Skeletal muscle tissue (tissue), 4 donors: ENCODE measurements around the gene MAP6D1. TPM values are rescaled to one million over a fixed set of nuclear protein-coding genes. Genes with fewer than 3 reads are reported as not detected.

ENCODE experiments used
- H3K27ac ChIP-seq: one replicate; pipeline ENCODE4 v1.7.0; 2013; ENCODE audit warnings: mild to moderate bottlenecking, low read depth, low read length, inconsistent platforms
- H3K27me3 ChIP-seq, 3 donors: one replicate each; pipeline ENCODE4 v1.7.0; 2013; ENCODE audit warnings: low read length in 3 of 3; ENCODE audit not compliant: control insufficient read depth in 3 of 3, insufficient read depth in 3 of 3
- H3K36me3 ChIP-seq, 3 donors: one replicate each; pipeline ENCODE4 v1.7.0; 2013; ENCODE audit warnings: low read length in 3 of 3; ENCODE audit not compliant: control insufficient read depth in 3 of 3, insufficient read depth in 3 of 3
- H3K4me1 ChIP-seq, 3 donors: one replicate each; pipeline ENCODE4 v1.7.0; 2013; ENCODE audit warnings: low read length in 3 of 3, mild to moderate bottlenecking in 3 of 3; ENCODE audit not compliant: control insufficient read depth in 3 of 3, insufficient read depth in 3 of 3
- H3K4me3 ChIP-seq, 3 donors: one replicate each; pipeline ENCODE4 v1.7.0; 2013; ENCODE audit warnings: low read length in 3 of 3
- H3K9ac ChIP-seq, 3 donors: one replicate each; pipeline ENCODE4 v1.7.0; 2013; ENCODE audit warnings: low read length in 3 of 3, mild to moderate bottlenecking in 3 of 3, moderate library complexity in 2 of 3, low read depth in 1 of 3
- H3K9me3 ChIP-seq, 3 donors: one replicate each; pipeline ENCODE4 v1.7.0; 2013; ENCODE audit warnings: low read length in 3 of 3; ENCODE audit not compliant: control insufficient read depth in 3 of 3
- total RNA-seq: library from RNA; depleted of rRNA; stranded (reverse); fragments of >200 nt; gene quantifications from one replicate; pipeline ENCODE4 v1.2.3, GENCODE V29; 2014
- donor health status: Osteomylitis.

The MAP6D1 gene
- total RNA-seq, 1 donor from 2014 or later = 14.1 TPM

DNA sequence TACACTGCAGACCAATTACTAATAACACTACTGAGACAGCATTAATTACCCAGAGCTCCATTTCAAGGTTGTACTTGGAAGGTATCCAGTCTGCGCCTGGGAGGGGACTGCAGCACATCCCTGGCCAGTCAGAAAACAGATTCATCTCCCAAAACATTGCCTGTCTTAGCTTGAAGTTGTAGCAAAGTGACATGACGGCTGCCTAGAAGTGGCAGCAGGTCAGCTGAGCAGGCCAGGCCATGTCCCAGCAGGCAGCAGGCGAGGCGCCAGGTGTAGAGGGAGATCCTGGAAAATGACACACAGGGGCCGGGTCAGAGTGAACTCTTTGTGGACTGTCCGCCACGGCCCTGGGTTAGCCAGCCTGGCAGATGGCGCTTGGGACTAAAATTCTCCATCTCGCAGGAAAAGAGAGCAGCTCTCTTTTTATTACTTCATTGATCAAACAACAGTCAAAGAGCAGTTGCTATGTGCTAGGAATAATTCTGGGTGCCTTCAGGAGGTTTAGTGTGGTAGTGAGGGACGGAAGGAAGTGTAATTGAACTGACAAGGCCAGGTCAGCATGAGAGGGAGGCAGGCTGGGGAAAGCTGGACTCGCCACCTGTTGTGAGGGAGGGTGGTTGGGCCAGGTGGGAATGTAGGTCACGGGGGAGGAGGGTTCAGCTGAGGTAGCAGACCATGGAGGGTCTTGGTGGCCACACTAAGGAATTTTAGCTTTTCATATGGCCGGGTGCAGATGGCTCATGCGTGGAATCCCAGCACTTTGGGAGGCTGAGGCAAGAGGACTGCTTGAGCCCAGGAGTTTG lies 1.3 kb upstream of the MAP6D1 start:
- Histone ChIP-seq H3K27ac (peak overlapping the region; percentile 39), H3K4me1 (peaks cover 17 to 30% (median 29%) of the 10 kb centered on the region in 3 donors), H3K36me3 (peaks cover 13 to 22% (median 20%) of the 10 kb centered on the region in 3 donors), H3K9me3 (no peaks in the 10 kb centered on the region), H3K4me3 (peak overlapping the region in 2 of 3 donors; percentile 24 to 85), H3K9ac (peak overlapping the region; percentile 11 to 71 (median 33)), H3K27me3 (no peaks in the 10 kb centered on the region)

GRCh38 chr3:183824761-183825455 lies 469 bp downstream of the MAP6D1 start:
- H3K27me3 ChIP-seq = no peaks in the 10 kb centered on the region
- peak overlapping the region; percentile 65 to 87 (median 75) for H3K9ac ChIP-seq
- H3K9me3 ChIP-seq = no peaks in the 10 kb centered on the region
- H3K4me3 ChIP-seq = peak overlapping the region; percentile 62 to 85 (median 80)
- H3K4me1 ChIP-seq = peaks cover 17 to 30% (median 29%) of the 10 kb centered on the region in 3 donors
- H3K27ac ChIP-seq = peak overlapping the region; percentile 44
- H3K36me3 ChIP-seq = peaks cover 8 to 17% (median 12%) of the 10 kb centered on the region in 3 donors

- H3K4me3 ChIP-seq = peak overlapping the region; percentile 62 to 85 (median 80)
- peaks cover 21 to 38% (median 29%) of the 10 kb centered on the region in 3 donors for H3K4me1 ChIP-seq
- H3K27me3 ChIP-seq = no peaks in the 10 kb centered on the region
- H3K9me3 ChIP-seq = no peaks in the 10 kb centered on the region
- H3K36me3 ChIP-seq = peaks cover 0 to 9% (median 9%) of the 10 kb centered on the region in 3 donors
- H3K27ac ChIP-seq = no peak overlapping the region
- H3K9ac ChIP-seq = peak overlapping the region; percentile 65 to 87 (median 75)
Observed at GRCh38 chr3:183823963-183824362, 1.4 kb downstream of the MAP6D1 start.

DNA sequence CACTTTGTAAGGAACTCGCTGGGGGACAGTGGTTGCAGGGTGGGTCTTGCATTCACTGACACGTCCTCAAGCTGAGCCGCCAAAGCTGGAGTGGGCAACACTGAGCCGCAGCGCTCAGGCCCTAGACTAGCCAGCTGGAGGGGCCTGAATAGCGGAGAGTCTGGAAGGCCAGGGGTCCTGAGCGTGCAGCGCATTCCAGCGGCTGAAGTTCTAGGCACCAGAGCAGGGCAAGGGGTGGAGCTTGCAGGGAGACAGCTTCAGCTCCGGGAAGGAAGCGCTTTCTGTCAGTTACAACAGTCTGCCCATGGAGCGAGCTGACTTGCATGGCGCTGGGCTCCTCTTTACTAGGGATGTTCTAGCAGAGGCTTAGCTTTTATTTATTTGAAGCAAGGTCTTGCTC lies 2.7 kb downstream of the MAP6D1 start:
- Histone ChIP-seq H3K9ac (no peak overlapping the region), H3K27me3 (no peaks in the 10 kb centered on the region), H3K36me3 (peaks cover 0 to 4% (median 3%) of the 10 kb centered on the region in 3 donors)

DNA sequence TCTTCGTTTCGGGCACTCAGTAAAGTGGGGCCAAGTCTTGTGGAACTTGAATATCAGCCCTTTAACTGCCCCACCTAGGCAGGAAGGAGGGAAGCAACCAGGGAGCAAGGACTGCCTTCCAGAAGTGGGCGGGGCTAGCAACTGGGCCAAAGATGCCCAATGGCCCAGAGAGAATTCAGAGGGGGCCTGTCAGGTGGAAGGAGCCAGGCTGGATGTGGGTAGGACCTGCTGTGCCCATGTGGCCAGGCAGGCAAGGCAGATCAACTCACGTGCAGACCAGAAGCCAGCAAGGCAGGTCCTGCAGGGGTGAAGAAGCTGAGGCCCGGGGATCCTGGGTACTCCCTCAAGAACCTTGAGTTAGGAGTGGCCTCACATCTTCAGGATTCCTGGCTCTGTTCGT lies 5.5 kb downstream of the MAP6D1 start:
- Histone ChIP-seq H3K36me3 (peaks cover 14 to 26% (median 22%) of the 10 kb centered on the region in 3 donors), H3K27me3 (no peaks in the 10 kb centered on the region), H3K9ac (no peak overlapping the region), H3K4me1 (peaks cover 14 to 29% (median 24%) of the 10 kb centered on the region in 3 donors), H3K9me3 (no peaks in the 10 kb centered on the region), H3K27ac (no peak overlapping the region), H3K4me3 (no peak overlapping the region)

More for the DNA sequence above, 2.7 kb downstream of the MAP6D1 start:
- Histone ChIP-seq H3K9me3 (no peaks in the 10 kb centered on the region), H3K4me1 (peaks cover 29 to 46% (median 33%) of the 10 kb centered on the region in 3 donors), H3K27ac (no peak overlapping the region), H3K4me3 (no peak overlapping the region)

- Histone ChIP-seq H3K27me3 (no peaks in the 10 kb centered on the region), H3K4me3 (no peak overlapping the region), H3K9ac (peak overlapping the region in 1 of 3 donors; percentile 60), H3K36me3 (peaks cover 14 to 26% (median 22%) of the 10 kb centered on the region in 3 donors), H3K9me3 (no peaks in the 10 kb centered on the region), H3K27ac (no peak overlapping the region), H3K4me1 (peaks cover 5 to 23% (median 21%) of the 10 kb centered on the region in 3 donors)
Observed at GRCh38 chr3:183818706-183819624, 6.4 kb downstream of the MAP6D1 start.

- H3K27ac ChIP-seq = no peak overlapping the region
- H3K4me1 ChIP-seq = peaks cover 2 to 20% (median 16%) of the 10 kb centered on the region in 3 donors
- H3K36me3 ChIP-seq = peaks cover 14 to 26% (median 23%) of the 10 kb centered on the region in 3 donors
- H3K9ac ChIP-seq = peak overlapping the region in 1 of 3 donors; percentile 25
- H3K27me3 ChIP-seq = no peaks in the 10 kb centered on the region
- no peaks in the 10 kb centered on the region for H3K9me3 ChIP-seq
- no peak overlapping the region for H3K4me3 ChIP-seq
Observed at GRCh38 chr3:183818041-183818620, 7.2 kb downstream of the MAP6D1 start.

GRCh38 chr3:183817639-183818038 lies 7.7 kb downstream of the MAP6D1 start:
- Histone ChIP-seq H3K27ac (no peak overlapping the region), H3K36me3 (peaks cover 19 to 26% (median 25%) of the 10 kb centered on the region in 3 donors), H3K4me3 (no peak overlapping the region), H3K9ac (peak overlapping the region in 1 of 3 donors; percentile 25), H3K4me1 (peaks cover 2 to 23% (median 16%) of the 10 kb centered on the region in 3 donors), H3K27me3 (no peaks in the 10 kb centered on the region), H3K9me3 (no peaks in the 10 kb centered on the region)
